Common myeloid progenitor, CD34-positive (primary cell): ENCODE results near the gene C16orf74.
A peak's percentile ranks its signal among the peaks of the same experiment; 100 is the strongest.

Experiments used
- CTCF ChIA-PET: fragments of 350-600 bp; sonication (Branson Sonifier 250); formaldehyde crosslinking; loops from one replicate; lab custom pipeline; 2021; ENCODE audit warnings: antibody characterized with exemption; lab: Charles Lee
- POLR2A ChIA-PET: fragments of 350-600 bp; sonication (Branson Sonifier 250); formaldehyde crosslinking; loops from one replicate; lab custom pipeline; 2021; ENCODE audit warnings: antibody characterized with exemption; lab: Charles Lee
- DNase-seq, 3 donors: peaks; one replicate each; pipeline versions ENCODE4 v3.0.0 to v3.0.0-alpha.2; 2013
- H3K27ac ChIP-seq, 2 experiments: 1 replicate in 1 of 2; 2 replicates in 1 of 2; pipeline ENCODE4 v1.7.0; 2013; ENCODE audit warnings: inconsistent platforms in 2 of 2, low read length in 2 of 2, mild to moderate bottlenecking in 2 of 2, low read depth in 1 of 2, moderate library complexity in 1 of 2; ENCODE audit not compliant: severe bottlenecking in 2 of 2, insufficient read depth in 1 of 2, poor library complexity in 1 of 2
- H3K27me3 ChIP-seq, 5 experiments: replicated peaks in 2 of 5; 1 replicate in 3 of 5; 2 replicates in 2 of 5; pipeline versions ENCODE4 v1.6.1 to v1.7.0; 2013; ENCODE audit warnings: low read length in 4 of 5, mild to moderate bottlenecking in 2 of 5, moderate library complexity in 2 of 5, inconsistent platforms in 1 of 5; ENCODE audit not compliant: insufficient read depth in 5 of 5, control insufficient read depth in 4 of 5
- H3K36me3 ChIP-seq, 4 experiments: 1 replicate in 2 of 4; 2 replicates in 2 of 4; pipeline versions ENCODE4 v1.6.1 to v1.7.0; 2013; ENCODE audit warnings: low read length in 3 of 4, control low read depth in 1 of 4, mild to moderate bottlenecking in 1 of 4; ENCODE audit not compliant: control insufficient read depth in 4 of 4, insufficient read depth in 4 of 4
- H3K4me1 ChIP-seq, 4 experiments: 1 replicate in 3 of 4; 2 replicates in 1 of 4; pipeline versions ENCODE4 v1.6.1 to v1.7.1; 2013; ENCODE audit warnings: low read length in 3 of 4, mild to moderate bottlenecking in 3 of 4, control low read depth in 1 of 4, inconsistent platforms in 1 of 4, moderate library complexity in 1 of 4; ENCODE audit not compliant: control insufficient read depth in 4 of 4, insufficient read depth in 4 of 4; ENCODE audit errors: control extremely low read depth in 1 of 4
- H3K4me3 ChIP-seq, 7 experiments: 1 replicate in 4 of 7; 2 replicates in 3 of 7; pipeline versions ENCODE4 v1.5.1 to v1.7.0; 2013; ENCODE audit warnings: mild to moderate bottlenecking in 7 of 7, low read length in 6 of 7, moderate library complexity in 6 of 7, inconsistent platforms in 2 of 7, low read depth in 2 of 7, control low read depth in 1 of 7; ENCODE audit not compliant: insufficient read depth in 4 of 7, control insufficient read depth in 1 of 7; ENCODE audit errors: extremely low read depth in 1 of 7
- H3K9me3 ChIP-seq, 5 experiments: 1 replicate in 4 of 5; 2 replicates in 1 of 5; pipeline versions ENCODE4 v1.6.1 to v1.7.1; 2013; ENCODE audit warnings: low read length in 4 of 5, mild to moderate bottlenecking in 2 of 5, inconsistent platforms in 1 of 5, low read depth in 1 of 5, moderate library complexity in 1 of 5; ENCODE audit not compliant: control insufficient read depth in 4 of 5, insufficient read depth in 2 of 5; ENCODE audit errors: control extremely low read depth in 1 of 5
- WGBS: methylation state at CpG from one replicate; pipeline ENCODE4 v1.1.5; 2013; ENCODE audit not compliant: insufficient coverage; 5-methylcytosine and 5-hydroxymethylcytosine counted together

The C16orf74 gene

DNA sequence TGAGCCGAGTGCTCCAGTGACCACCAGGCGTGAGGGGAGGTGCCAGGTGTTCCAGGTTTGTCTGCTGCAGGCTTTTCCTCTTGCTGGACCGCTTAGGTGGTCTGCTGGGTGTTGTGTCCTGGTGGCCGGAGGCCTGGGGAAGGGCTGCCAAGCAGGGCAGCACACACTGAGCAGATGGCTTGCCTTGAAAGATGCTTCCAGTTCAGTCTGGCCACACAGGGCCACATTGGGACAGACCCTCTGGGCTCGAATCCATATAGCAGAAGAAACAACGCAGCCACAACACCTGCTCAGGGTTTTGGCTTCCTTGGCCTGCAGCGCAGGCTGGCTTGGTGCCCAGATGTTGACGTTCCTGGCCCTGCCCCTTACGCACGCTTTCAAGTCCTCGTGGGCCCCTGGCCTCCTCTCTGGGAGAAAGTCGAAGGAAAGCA is 87.0 kb downstream of the C16orf74 start:
- Histone ChIP-seq H3K9me3 (no peaks in the 10 kb centered on the region), H3K4me3 (no peak overlapping the region), H3K4me1 (no peaks in the 10 kb centered on the region), H3K36me3 (peaks cover 16 to 98% (median 88%) of the 10 kb centered on the region in 4 experiments), H3K27me3 (no peaks in the 10 kb centered on the region), H3K27ac (no peak overlapping the region)
- WGBS: 90% methylated on average over 11 of the region's 12 CpGs
- POLR2A ChIA-PET: no interaction called here
- CTCF ChIA-PET: interaction anchor here (1.1 kb wide), 1 partner anchor 11 kb away, joined by 3 read pairs; no protein-coding TSS in a partner anchor
- DNase-seq: no peak

DNA sequence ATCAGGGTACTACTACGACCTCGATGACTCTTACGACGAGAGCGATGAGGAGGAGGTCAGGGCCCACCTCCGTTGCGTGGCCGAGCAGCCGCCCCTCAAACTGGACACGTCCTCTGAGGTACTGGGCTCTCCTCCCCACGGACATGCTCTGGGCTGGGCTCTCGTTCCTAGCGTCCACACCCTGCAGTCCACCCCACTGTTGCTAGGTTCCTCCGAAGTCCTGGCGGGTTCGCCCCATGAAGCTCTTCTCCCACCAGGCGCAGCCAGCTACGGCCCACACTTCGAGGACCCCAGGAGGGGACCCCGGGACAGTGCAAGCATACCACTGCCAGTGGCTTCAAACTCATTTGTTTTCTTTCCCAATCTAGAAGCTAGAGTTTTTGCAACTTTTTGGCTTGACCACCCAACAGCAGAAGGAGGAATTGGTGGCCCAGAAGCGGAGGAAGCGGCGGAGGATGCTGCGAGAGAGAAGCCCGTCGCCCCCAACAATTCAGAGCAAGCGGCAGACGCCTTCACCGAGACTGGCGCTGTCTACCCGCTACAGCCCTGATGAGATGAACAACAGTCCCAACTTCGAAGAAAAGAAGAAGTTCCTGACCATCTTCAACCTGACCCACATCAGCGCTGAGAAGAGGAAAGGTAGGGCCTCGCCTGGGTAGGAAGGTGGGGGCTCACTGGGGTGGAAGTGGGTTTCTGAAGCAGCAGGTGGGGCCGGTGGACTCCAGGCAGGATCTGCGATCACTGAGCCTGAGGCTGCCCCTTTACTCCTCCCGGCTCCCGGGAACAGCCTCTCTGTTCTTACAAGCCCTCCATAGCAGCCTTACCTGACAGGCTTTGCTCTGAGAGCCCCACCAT is 87.7 kb downstream of the C16orf74 start:
- Histone ChIP-seq H3K4me1 (no peaks in the 10 kb centered on the region), H3K4me3 (no peak overlapping the region), H3K27me3 (no peaks in the 10 kb centered on the region), H3K27ac (no peak overlapping the region), H3K36me3 (peaks cover 15 to 98% (median 88%) of the 10 kb centered on the region in 4 experiments), H3K9me3 (no peaks in the 10 kb centered on the region)
- ChIA-PET POLR2A (no interaction called here), CTCF (interaction anchor here (1.4 kb wide), 1 partner anchor 98 kb away, joined by 3 read pairs; no protein-coding TSS in a partner anchor)
- no peak for DNase-seq
- WGBS: 96% methylated on average over 30 of the region's 38 CpGs

DNA sequence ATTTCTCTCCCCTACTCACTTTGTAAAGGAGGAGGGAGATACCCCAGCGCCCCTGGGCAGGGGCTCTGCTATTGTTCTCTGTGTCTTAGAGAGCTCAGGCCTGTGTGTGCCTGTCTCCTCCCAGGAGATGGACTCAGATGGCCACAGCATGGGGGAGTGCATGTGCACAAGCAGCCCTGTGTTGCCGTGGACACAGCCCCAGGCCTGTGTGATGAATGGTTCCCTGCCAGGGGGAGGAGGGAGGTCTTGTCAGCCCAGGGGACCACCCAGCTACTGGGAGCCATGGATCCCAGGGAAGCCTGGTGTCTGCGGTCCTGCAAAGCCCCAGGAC is 88.4 kb downstream of the C16orf74 start:
- H3K4me3 ChIP-seq: no peak overlapping the region
- H3K36me3 ChIP-seq: peaks cover 16 to 98% (median 90%) of the 10 kb centered on the region in 4 experiments
- no peaks in the 10 kb centered on the region for H3K4me1 ChIP-seq
- ChIA-PET CTCF (interaction anchor here (1.0 to 1.4 kb wide), 2 partner anchors 55 to 99 kb away, joined by 3 read pairs; no protein-coding TSS in a partner anchor), POLR2A (no interaction called here)
- H3K27me3 ChIP-seq: no peaks in the 10 kb centered on the region
- DNase-seq: no peak
- H3K9me3 ChIP-seq: no peaks in the 10 kb centered on the region
- WGBS: 100% methylated on average over 2 of the region's 3 CpGs
- H3K27ac ChIP-seq: no peak overlapping the region

DNA sequence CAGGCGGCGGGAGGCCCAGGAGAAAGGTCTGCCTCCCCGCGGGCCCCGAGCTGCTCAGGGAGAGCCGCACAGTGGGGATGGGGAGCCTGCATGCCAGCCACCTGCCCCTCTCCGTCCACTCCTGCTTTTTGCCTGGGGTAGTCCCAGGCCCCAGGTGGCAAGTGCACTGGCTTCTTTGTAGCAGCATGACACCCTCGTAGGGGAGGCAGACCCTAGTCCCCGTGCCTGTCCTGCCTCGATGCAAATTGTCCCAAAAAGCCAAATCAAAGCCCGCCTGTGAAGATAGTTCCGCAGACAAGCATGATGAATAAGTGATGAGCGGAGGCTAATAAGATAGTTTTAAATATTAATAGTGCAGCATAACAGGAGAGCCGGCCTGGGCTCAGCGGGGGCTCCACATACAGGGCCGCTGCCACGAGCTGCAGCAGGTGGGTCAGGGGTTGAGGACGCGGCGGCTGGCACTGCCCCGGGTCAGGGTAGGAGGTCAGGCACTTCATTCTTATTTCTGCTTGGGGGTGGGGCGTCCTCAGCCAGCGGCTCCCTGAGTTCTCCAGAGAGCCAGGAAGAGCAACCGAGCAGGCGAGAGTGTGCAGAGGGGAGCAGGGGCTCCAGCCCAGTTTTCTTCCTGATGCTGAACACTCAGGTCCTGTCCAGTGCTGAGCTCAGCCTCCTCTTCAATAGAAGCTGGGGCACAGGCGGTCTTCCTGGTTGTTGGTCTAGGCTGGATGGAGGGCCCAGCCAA is 89.0 kb downstream of the C16orf74 start:
- H3K27ac ChIP-seq: no peak overlapping the region
- H3K4me1 ChIP-seq: no peaks in the 10 kb centered on the region
- H3K27me3 ChIP-seq: no peaks in the 10 kb centered on the region
- H3K9me3 ChIP-seq: no peaks in the 10 kb centered on the region
- peaks cover 12 to 98% (median 90%) of the 10 kb centered on the region in 4 experiments for H3K36me3 ChIP-seq
- H3K4me3 ChIP-seq: no peak overlapping the region
- no peak for DNase-seq
- POLR2A ChIA-PET: no interaction called here
- 97% methylated on average over 26 of the region's 26 CpGs for WGBS
- CTCF ChIA-PET: interaction anchor here (1.0 to 1.4 kb wide), 2 partner anchors 56 to 100 kb away, joined by 3 read pairs; no protein-coding TSS in a partner anchor

DNA sequence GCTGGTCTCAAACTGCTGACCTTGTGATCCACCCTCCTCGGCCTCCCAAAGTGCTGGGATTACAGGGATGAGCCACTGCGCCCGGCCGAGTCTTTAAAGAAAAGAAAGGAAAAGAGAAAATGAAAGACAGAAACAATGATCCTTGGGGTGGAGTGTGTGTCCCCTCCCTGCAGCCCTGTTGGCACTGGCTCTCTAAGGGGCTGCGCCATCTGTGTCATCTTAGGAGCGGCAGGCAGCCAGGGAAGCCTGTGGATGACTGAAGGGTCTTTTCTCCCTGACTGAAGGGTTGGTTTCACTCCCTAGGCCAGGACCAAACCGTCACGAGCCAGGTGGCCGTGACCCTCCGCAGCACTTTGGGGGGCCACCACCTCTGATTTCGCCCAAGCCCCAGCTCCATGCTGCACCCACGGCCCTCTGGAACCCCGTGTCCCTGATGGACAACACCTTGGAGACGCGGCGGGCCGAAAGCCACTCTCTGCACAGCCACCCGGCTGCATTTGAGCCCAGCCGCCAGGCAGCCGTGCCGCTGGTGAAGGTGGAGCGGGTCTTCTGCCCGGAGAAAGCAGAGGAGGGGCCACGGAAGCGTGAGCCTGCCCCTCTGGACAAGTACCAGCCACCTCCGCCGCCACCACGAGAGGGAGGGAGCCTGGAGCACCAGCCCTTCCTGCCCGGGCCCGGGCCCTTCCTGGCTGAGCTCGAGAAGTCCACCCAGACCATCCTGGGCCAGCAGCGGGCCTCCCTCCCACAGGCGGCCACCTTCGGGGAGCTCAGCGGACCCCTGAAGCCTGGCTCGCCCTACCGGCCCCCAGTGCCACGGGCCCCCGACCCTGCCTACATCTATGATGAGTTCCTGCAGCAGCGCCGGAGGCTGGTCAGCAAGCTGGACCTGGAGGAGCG is 89.8 kb downstream of the C16orf74 start:
- Histone ChIP-seq H3K4me3 (no peak overlapping the region), H3K4me1 (no peaks in the 10 kb centered on the region), H3K9me3 (no peaks in the 10 kb centered on the region), H3K36me3 (peaks cover 11 to 98% (median 90%) of the 10 kb centered on the region in 4 experiments), H3K27me3 (no peaks in the 10 kb centered on the region), H3K27ac (no peak overlapping the region)
- WGBS: 94% methylated on average over 36 of the region's 42 CpGs
- DNase-seq: no peak
- ChIA-PET POLR2A (no interaction called here), CTCF (interaction anchor here (0.7 to 3.7 kb wide), 5 partner anchors 13 to 386 kb away, joined by 3 to 37 read pairs (median 6); no protein-coding TSS in a partner anchor)

DNA sequence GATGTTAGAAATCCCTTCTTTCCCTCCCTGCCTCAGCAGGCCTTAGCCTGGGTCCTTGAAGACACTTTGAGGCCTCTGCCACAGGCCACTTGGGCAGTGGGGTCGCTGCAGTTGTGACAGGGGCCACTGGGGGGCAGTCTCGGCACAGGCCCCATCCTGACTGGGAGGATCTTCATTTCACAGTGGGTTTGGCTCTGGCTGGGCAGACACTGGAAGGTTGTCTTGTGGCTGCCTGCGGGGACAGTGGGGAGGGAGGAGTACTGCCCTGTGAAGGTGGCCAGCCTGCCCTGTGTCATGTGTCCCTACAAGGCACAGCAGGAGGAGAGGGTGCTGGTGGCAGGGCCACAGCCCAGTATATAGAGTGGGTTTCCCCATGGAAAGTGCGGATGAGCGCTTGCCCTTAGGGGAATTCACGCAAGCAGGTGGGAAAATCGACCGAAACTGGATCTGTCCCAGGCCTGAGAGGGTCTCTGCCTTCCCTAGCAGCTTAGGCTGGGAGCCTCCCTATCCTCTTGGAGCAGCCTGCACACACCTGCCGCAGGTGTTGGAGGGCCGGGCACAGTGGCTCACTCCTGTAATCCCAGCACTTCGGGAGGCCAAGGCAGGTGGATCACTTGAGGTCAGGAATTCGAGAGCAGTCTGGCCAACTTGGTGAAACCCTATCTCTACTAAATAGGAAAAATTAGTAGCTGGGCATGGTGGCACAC is 90.9 kb downstream of the C16orf74 start:
- Histone ChIP-seq H3K4me3 (no peak overlapping the region), H3K4me1 (no peaks in the 10 kb centered on the region), H3K27ac (no peak overlapping the region), H3K9me3 (no peaks in the 10 kb centered on the region), H3K36me3 (peaks cover 14 to 98% (median 91%) of the 10 kb centered on the region in 4 experiments), H3K27me3 (no peaks in the 10 kb centered on the region)
- ChIA-PET POLR2A (no interaction called here), CTCF (interaction anchor here (0.6 to 3.7 kb wide), 12 partner anchors 8 to 390 kb away, joined by 3 to 37 read pairs (median 5); no protein-coding TSS in a partner anchor)
- peak; percentile 47 to 68 (median 67) for DNase-seq
- WGBS: 91% methylated on average over 9 of the region's 12 CpGs
